OCI-LY1 (cell line): Measurements from ENCODE around the gene CELF2.

ENCODE experiments used
- CTCF ChIP-seq: fragments of 200-600 bp; sonication (generic), shearing (Covaris generic); IDR thresholded peaks from 2 replicates; pipeline ENCODE4 v1.5.1; 2017; ENCODE audit warnings: mild to moderate bottlenecking, antibody characterized with exemption, low read length, moderate library complexity, mixed read lengths
- EZH2 ChIP-seq: fragments of 200-600 bp; sonication (generic), shearing (Covaris generic); IDR thresholded peaks from 2 replicates; pipeline ENCODE4 v1.8.0; 2017; ENCODE audit warnings: borderline replicate concordance, mixed run types, mild to moderate bottlenecking, antibody characterized with exemption, low read length, moderate library complexity, mixed read lengths

- no peak for TF ChIP-seq EZH2
- no peak for TF ChIP-seq CTCF
Measured at GRCh38 chr10:11023009-11023953, 5.6 kb downstream of the CELF2 start.
